ENCODE data around the gene RSPH1.

DNA sequence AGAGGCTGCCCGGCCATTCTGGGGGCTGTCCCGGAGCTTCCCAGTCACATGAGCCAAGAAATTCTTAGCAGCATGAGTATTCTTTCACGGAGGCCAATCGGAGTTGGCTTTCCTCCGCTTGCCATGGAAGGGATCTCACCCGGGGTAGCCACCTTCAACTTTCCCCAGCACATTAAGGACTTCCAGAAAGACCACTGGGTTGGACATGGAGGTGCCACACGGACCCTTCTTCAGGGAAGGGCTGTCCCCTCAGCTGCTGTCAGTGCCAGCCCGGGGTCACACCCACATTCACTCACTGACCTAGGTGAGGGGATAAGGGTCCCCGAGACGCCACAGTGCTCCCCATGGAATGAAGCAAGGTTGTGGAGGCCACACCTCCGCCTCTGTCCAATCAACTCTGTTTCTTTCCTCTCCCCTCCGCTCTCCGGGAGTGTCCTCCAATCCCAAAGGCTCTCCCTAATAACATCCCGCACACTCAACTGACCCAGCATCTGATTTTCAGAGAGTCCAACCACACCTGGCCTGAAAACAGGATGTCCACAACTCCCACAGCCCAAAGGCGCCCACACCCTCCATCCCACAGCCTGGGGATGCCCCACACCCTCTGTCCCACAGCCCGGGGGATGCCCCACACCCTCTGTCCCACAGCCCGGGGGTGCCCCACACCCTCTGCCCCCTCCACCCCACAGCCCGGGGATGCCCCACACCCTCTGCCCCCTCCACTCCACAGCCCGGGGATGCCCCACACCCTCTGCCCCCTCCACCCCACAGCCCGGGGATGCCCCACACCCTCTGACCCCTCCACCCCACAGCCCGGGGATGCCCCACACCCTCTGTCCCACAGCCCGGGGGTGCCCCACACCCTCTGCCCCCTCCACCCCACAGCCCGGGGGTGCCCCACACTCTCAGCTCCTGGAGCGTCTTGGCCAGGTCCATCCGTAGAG lies 19.4 kb downstream of the RSPH1 start:
- TF ChIP-seq CTCF (IDR thresholded peaks at IDR 0.05): no peak
- TF ChIP-seq POLR2A (IDR thresholded peaks at IDR 0.05): no peak
- TF ChIP-seq EP300 (IDR thresholded peaks at IDR 0.05; ENCODE audit: low read depth): no peak

Measured in transverse colon (tissue), 3 donors.